RWPE2 (cell line): Measurements from ENCODE around the gene LARP4B.

Experiments
- ATAC-seq: fragments of 200-7000 bp; cut with Tn5 transposase; 3 replicates; pipeline ENCODE4 v1.9.1; 2021; ENCODE audit warnings: low read depth
- DNase-seq: peaks from one replicate; pipeline ENCODE4 v3.0.0-alpha.2; 2020; ENCODE audit warnings: low spot score
- H3K27ac ChIP-seq: fragments of 450-650 bp; 2 replicates; pipeline ENCODE4 v1.5.1; 2017; ENCODE audit warnings: mild to moderate bottlenecking; ENCODE audit not compliant: poor library complexity, severe bottlenecking
- H3K27me3 ChIP-seq: fragments of 250-450 bp; sonication (Bioruptor Pico); 2 replicates; pipeline ENCODE4 v1.5.1; 2021; ENCODE audit warnings: mild to moderate bottlenecking, moderate library complexity; ENCODE audit not compliant: insufficient read depth, poor library complexity, severe bottlenecking
- H3K36me3 ChIP-seq: fragments of 250-450 bp; sonication (Bioruptor Pico); 2 replicates; pipeline ENCODE4 v1.5.1; 2020; ENCODE audit warnings: low read depth, mild to moderate bottlenecking, moderate library complexity
- H3K4me1 ChIP-seq: fragments of 250-450 bp; sonication (Bioruptor Pico); 2 replicates; pipeline ENCODE4 v1.5.1; 2021; ENCODE audit warnings: mild to moderate bottlenecking, moderate library complexity; ENCODE audit not compliant: insufficient read depth, poor library complexity, severe bottlenecking
- H3K4me3 ChIP-seq: fragments of 250-450 bp; sonication (Bioruptor Pico); 2 replicates; pipeline ENCODE4 v1.5.1; 2021; ENCODE audit warnings: mild to moderate bottlenecking, moderate library complexity; ENCODE audit not compliant: severe bottlenecking
- H3K9me3 ChIP-seq: fragments of 250-450 bp; sonication (Bioruptor Pico); 2 replicates; pipeline ENCODE4 v1.5.1; 2021; ENCODE audit warnings: mild to moderate bottlenecking, moderate library complexity; ENCODE audit not compliant: severe bottlenecking
- CTCF ChIP-seq: fragments of 450-650 bp; IDR thresholded peaks from one replicate; pipeline ENCODE4 v1.5.1; 2017; ENCODE audit warnings: mild to moderate bottlenecking, moderate library complexity; ENCODE audit not compliant: poor library complexity, severe bottlenecking

Gene LARP4B

DNA sequence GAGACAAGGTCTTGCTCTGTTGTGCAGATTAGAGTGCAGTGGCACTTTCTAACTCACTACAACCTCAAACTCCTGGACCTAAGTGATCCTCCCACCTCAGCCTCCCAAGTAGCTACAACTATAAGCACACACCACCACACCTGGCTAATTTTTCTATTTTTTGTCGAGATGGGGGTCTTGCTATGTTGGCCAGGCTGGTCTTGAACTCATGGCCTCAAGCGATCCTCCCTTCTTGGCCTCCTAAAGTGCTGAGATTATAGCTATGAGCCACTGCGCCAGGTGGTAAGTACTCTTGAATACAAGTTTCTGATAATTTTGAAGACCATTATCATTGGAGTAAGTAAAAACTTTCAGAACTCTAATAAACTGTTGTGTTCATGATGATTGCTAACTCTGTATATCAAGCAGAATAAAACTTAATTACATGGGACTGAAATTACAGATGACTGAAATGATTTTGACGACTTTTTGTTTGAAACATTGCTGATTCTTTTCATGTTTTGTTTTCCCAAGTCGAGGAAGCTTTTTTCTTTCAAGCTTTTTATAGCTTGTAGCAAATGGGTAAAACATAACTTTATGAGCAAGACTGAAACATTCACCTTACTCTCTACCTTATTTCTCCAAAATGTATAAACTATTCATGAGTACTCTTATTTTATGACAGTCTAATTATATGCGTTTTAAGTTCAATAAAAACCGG is 14.6 kb downstream of the LARP4B start:
- DNase-seq (no peak), ATAC-seq (no peak)
- peaks cover 31% of the 10 kb centered on the region for H3K36me3 ChIP-seq
- H3K27ac ChIP-seq = no peak overlapping the region
- H3K27me3 ChIP-seq = no peaks in the 10 kb centered on the region
- H3K4me1 ChIP-seq = peaks cover 3% of the 10 kb centered on the region
- H3K4me3 ChIP-seq = no peak overlapping the region
- H3K9me3 ChIP-seq = no peaks in the 10 kb centered on the region
- TF ChIP-seq CTCF = no peak

GRCh38 chr10:909831-910230 is 21.7 kb downstream of the LARP4B start:
- Histone ChIP-seq H3K27me3 (no peaks in the 10 kb centered on the region), H3K27ac (no peak overlapping the region), H3K9me3 (no peaks in the 10 kb centered on the region), H3K4me1 (no peaks in the 10 kb centered on the region), H3K36me3 (peaks cover 44% of the 10 kb centered on the region), H3K4me3 (no peak overlapping the region)
- ATAC-seq (no peak), DNase-seq (no peak)
- no peak for TF ChIP-seq CTCF

DNA sequence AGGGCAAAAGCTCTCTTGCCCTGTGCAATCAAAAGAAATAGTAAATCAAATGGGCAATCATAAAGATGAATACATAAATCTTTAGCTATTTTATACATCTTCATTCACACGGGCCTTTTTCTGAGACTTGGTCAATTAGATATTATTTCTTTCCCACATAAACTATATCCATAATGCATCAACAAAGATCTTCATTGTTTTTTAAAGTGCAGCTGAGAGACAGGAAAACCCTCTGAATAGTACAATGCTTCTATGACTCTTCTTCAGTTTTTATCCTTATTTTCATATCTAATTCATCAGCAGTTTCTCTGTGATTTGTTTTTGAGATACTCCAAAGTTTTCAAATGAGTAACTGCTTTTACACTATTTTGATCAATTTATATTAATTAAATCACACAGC is 25.5 kb downstream of the LARP4B start:
- ATAC-seq = no peak
- Histone ChIP-seq H3K36me3 (peaks cover 42% of the 10 kb centered on the region), H3K27ac (no peak overlapping the region), H3K27me3 (no peaks in the 10 kb centered on the region), H3K4me3 (no peak overlapping the region), H3K4me1 (no peaks in the 10 kb centered on the region), H3K9me3 (no peaks in the 10 kb centered on the region)
- no peak for DNase-seq
- TF ChIP-seq CTCF = no peak

GRCh38 chr10:905503-905902 is 26.0 kb downstream of the LARP4B start:
- no peak for ATAC-seq
- H3K4me1 ChIP-seq = no peaks in the 10 kb centered on the region
- peaks cover 39% of the 10 kb centered on the region for H3K36me3 ChIP-seq
- no peak overlapping the region for H3K4me3 ChIP-seq
- DNase-seq = no peak
- no peaks in the 10 kb centered on the region for H3K27me3 ChIP-seq
- H3K27ac ChIP-seq = no peak overlapping the region
- H3K9me3 ChIP-seq = no peaks in the 10 kb centered on the region
- no peak for TF ChIP-seq CTCF

- no peaks in the 10 kb centered on the region for H3K27me3 ChIP-seq
- no peaks in the 10 kb centered on the region for H3K9me3 ChIP-seq
- peaks cover 33% of the 10 kb centered on the region for H3K36me3 ChIP-seq
- no peak overlapping the region for H3K4me3 ChIP-seq
- DNase-seq (no peak), ATAC-seq (no peak)
- no peak for TF ChIP-seq CTCF
- H3K4me1 ChIP-seq = no peaks in the 10 kb centered on the region
- no peak overlapping the region for H3K27ac ChIP-seq
Measured at GRCh38 chr10:904403-904802, 27.1 kb downstream of the LARP4B start.
